ENCODE results near the gene CNGA1.

DNA sequence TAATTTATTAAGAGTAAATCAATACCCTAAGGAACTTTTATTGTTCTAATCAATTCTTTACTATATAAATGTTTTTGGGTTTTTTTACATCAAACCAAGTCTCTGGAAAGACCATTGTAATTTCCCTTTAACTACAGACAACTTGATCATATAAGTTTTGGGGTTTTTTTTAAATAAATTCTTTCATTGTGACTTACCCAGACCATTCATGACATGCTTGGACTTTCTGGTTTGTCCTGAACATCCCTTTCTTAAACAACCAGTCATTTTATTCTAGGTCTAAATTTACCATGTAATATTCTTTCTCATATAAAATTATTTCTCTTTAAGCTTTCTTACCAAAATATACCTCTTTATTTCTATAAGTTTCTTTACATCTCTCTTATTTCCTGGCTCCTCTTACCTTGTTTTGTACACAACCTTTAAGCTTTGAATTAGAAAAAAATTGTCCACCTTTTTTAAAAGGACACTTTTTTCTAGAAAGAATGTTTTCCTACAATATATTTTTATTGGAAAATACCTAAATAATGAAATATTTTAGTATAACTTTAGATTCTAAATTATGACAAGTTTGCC is 8.4 kb downstream of the CNGA1 start:
- TF ChIP-seq, protein P1, sequence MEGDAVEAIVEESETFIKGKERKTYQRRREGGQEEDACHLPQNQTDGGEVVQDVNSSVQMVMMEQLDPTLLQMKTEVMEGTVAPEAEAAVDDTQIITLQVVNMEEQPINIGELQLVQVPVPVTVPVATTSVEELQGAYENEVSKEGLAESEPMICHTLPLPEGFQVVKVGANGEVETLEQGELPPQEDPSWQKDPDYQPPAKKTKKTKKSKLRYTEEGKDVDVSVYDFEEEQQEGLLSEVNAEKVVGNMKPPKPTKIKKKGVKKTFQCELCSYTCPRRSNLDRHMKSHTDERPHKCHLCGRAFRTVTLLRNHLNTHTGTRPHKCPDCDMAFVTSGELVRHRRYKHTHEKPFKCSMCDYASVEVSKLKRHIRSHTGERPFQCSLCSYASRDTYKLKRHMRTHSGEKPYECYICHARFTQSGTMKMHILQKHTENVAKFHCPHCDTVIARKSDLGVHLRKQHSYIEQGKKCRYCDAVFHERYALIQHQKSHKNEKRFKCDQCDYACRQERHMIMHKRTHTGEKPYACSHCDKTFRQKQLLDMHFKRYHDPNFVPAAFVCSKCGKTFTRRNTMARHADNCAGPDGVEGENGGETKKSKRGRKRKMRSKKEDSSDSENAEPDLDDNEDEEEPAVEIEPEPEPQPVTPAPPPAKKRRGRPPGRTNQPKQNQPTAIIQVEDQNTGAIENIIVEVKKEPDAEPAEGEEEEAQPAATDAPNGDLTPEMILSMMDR (IDR thresholded peaks at IDR 0.05; ENCODE audit: extremely low read depth in 1 of 2, insufficient read depth in 1 of 2, low read depth in 1 of 2, low read length in 2 of 2), result no peak
- TF ChIP-seq POLR2A (IDR thresholded peaks at IDR 0.05; ENCODE audit: low read depth, low read length), result no peak
- no peak for TF ChIP-seq EZH2 (IDR thresholded peaks at IDR 0.05; ENCODE audit: borderline replicate concordance, low read depth, low read length, severe bottlenecking)
- TF ChIP-seq MAX (IDR thresholded peaks at IDR 0.05; ENCODE audit: insufficient read depth, insufficient read length), result no peak
- TF ChIP-seq POLR2AphosphoS5 (IDR thresholded peaks at IDR 0.05; ENCODE audit: insufficient read depth, low read depth, low read length), result no peak
- TF ChIP-seq JUN (IDR thresholded peaks at IDR 0.05; ENCODE audit: borderline replicate concordance, insufficient read depth, insufficient read length, low read depth), result no peak
